ENCODE measurements around the gene PPP1R3G. TPM values are rescaled to one million over a fixed set of nuclear protein-coding genes. Genes with fewer than 3 reads are reported as not detected.

Gene PPP1R3G
- polyA plus RNA-seq, 2 of the 4 experiments (the other 2 are of a cell fraction): 0.21 to 0.72 TPM

- no peaks in the 10 kb centered on the region for H3K4me1 ChIP-seq
- FAIRE-seq (no peak), DNase-seq (ENCODE audit: low read depth in 1 of 2, low spot score in 1 of 2) (no peak), ATAC-seq (no peak)
- no peak overlapping the region for H3K4me3 ChIP-seq
- H3K9me3 ChIP-seq: peaks cover 18% of the 10 kb centered on the region; the same call in 2 of the 3 replicates
- H3K4me2 ChIP-seq: no peak overlapping the region
- ChIA-PET POLR2A (no interaction called here), CTCF (interaction anchor here (0.8 to 2.1 kb wide), 3 partner anchors 10 to 42 kb away, joined by 3 to 5 read pairs (median 4); partner anchors contain the start of gene RPP40)
- H3K27ac ChIP-seq: no peak overlapping the region
- 89% methylated on average over 7 of the region's 9 CpGs for WGBS (ENCODE audit: missing lambda C conversion rate)
- TF ChIP-seq CEBPB (IDR thresholded peaks at IDR 0.05) (no peak), USF2 (IDR thresholded peaks at IDR 0.05) (no peak), ZC3H11A (IDR thresholded peaks at IDR 0.05) (no peak), TP53 (CRISPR knock-in tag; IDR thresholded peaks at IDR 0.05) (no peak), TFCP2L1 (CRISPR knock-in tag; IDR thresholded peaks at IDR 0.05) (no peak), FOXS1 (CRISPR knock-in tag; IDR thresholded peaks at IDR 0.05) (no peak), JUN (IDR thresholded peaks at IDR 0.05) (no peak), MYC (IDR thresholded peaks at IDR 0.05; ENCODE audit: borderline replicate concordance, low read length) (no peak), RFX5 (IDR thresholded peaks at IDR 0.05) (no peak), CHD2 (IDR thresholded peaks at IDR 0.05; ENCODE audit: low read length, partially characterized antibody) (no peak), SREBF2 (IDR thresholded peaks at IDR 0.05) (no peak), ZSCAN20 (CRISPR knock-in tag; IDR thresholded peaks at IDR 0.05) (no peak)
- TF ChIP-seq, protein P1, sequence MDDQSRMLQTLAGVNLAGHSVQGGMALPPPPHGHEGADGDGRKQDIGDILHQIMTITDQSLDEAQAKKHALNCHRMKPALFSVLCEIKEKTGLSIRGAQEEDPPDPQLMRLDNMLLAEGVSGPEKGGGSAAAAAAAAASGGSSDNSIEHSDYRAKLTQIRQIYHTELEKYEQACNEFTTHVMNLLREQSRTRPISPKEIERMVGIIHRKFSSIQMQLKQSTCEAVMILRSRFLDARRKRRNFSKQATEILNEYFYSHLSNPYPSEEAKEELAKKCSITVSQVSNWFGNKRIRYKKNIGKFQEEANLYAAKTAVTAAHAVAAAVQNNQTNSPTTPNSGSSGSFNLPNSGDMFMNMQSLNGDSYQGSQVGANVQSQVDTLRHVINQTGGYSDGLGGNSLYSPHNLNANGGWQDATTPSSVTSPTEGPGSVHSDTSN (IDR thresholded peaks at IDR 0.05): no peak
These were observed 38.7 kb upstream of the PPP1R3G start for GRCh38 chr6:5046430-5046829.

DNA sequence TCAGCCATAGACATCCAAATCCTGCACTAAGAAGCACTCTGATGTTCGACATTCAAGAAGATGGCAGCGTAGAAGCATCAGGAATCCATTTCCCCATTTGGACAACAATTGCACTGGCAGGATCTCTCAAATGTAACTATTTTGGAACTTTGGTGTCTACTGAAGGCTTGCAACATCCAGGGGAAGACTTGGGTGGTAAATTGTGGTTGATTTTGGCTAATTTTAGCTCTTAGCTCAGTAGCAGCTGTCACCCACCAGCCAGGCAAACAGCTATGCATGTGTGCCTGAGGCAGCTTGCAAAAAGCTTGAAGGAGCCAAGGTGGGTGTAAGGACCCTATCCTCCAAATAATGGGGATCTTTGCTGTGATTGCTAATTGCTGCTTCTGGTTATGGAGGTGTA is 35.1 kb upstream of the PPP1R3G start:
- no peak for DNase-seq (ENCODE audit: low read depth in 1 of 2, low spot score in 1 of 2)
- CTCF ChIA-PET: no interaction called here
- Histone ChIP-seq H3K9me3 (peaks cover 21% of the 10 kb centered on the region; the same call in 2 of the 3 replicates), H3K4me3 (no peak overlapping the region), H3K4me1 (no peaks in the 10 kb centered on the region), H3K4me2 (no peak overlapping the region), H3K27ac (no peak overlapping the region)
- POLR2A ChIA-PET: no interaction called here
- ATAC-seq: no peak
- 33% methylated on average over 2 of the region's 2 CpGs for WGBS (ENCODE audit: missing lambda C conversion rate)
- no peak for FAIRE-seq
- TF ChIP-seq NR3C1 (IDR thresholded peaks at IDR 0.05) (no peak), MAZ (IDR thresholded peaks at IDR 0.05; ENCODE audit: borderline replicate concordance, low read depth, low read length) (no peak), CHD4 (IDR thresholded peaks at IDR 0.05; ENCODE audit: borderline replicate concordance) (no peak), NPAS2 (CRISPR knock-in tag; IDR thresholded peaks at IDR 0.05; ENCODE audit: borderline replicate concordance) (no peak)

DNA sequence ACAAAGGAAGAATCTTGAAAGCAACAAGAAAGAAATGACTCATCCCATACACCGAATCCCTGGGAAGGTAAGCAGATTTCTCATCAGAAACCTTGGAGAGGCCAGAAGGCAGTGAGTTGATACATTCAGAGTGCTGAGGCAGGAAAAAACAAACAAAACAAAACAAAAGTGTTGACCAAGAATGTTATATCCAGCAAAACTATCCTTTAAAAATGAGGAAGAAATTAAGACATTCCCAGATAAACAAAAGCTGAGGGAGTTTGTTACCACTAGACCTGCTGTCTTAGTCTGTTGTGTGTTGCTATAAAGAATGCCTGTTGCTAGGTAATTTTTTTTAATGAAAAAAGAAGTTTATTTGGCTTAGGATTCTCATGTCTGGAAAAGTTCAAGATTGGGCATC is 33.7 kb upstream of the PPP1R3G start:
- H3K4me2 ChIP-seq: no peak overlapping the region
- ATAC-seq (no peak), FAIRE-seq (no peak), DNase-seq (ENCODE audit: low read depth in 1 of 2, low spot score in 1 of 2) (no peak)
- H3K9me3 ChIP-seq: peaks cover 21% of the 10 kb centered on the region; the same call in 2 of the 3 replicates
- TF ChIP-seq EHF (CRISPR knock-in tag; IDR thresholded peaks at IDR 0.05): no peak
- ChIA-PET CTCF (no interaction called here), POLR2A (no interaction called here)
- H3K4me1 ChIP-seq: no peaks in the 10 kb centered on the region
- no peak overlapping the region for H3K4me3 ChIP-seq
- 0% methylated on average over 1 of the region's 1 CpG for WGBS (ENCODE audit: missing lambda C conversion rate)
- H3K27ac ChIP-seq: no peak overlapping the region

DNA sequence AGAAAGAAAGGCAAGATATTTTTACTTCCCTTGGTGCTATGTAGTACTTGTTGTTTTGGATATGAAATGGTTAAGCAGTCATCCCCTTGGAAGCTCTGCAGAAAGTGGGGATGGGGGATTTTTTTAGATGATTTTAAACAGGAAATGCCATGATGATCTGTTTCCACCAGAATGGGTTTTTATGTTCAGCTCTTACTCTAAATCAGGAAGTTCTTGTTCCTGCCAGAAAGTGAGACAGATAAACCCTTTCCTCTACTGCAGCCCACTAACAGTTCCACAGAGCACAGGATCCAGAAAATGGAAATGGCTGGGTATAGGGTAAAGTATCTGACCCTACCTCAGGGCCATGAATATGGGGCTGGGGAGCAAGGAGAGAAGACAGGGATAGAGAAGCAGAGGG is 32.1 kb upstream of the PPP1R3G start:
- ATAC-seq: no peak
- Histone ChIP-seq H3K4me1 (no peaks in the 10 kb centered on the region), H3K4me2 (no peak overlapping the region), H3K9me3 (peaks cover 21% of the 10 kb centered on the region; the same call in 2 of the 3 replicates), H3K4me3 (no peak overlapping the region), H3K27ac (no peak overlapping the region)
- FAIRE-seq: no peak
- ChIA-PET POLR2A (no interaction called here), CTCF (no interaction called here)
- DNase-seq (ENCODE audit: low read depth in 1 of 2, low spot score in 1 of 2): no peak
- no peak for TF ChIP-seq ZFP36 (IDR thresholded peaks at IDR 0.05; ENCODE audit: borderline replicate concordance, partially characterized antibody)
- TF ChIP-seq PHF8 (IDR thresholded peaks at IDR 0.05; ENCODE audit: borderline replicate concordance, low read depth): no peak
- no peak for TF ChIP-seq BCL3 (IDR thresholded peaks at IDR 0.05)
- no peak for TF ChIP-seq ZC3H11A (IDR thresholded peaks at IDR 0.05)
- TF ChIP-seq HOXB13 (CRISPR knock-in tag; IDR thresholded peaks at IDR 0.05; ENCODE audit: low read depth): no peak
- no peak for TF ChIP-seq FOSB (CRISPR knock-in tag; IDR thresholded peaks at IDR 0.05)
- no peak for TF ChIP-seq KDM5A (IDR thresholded peaks at IDR 0.05)
- TF ChIP-seq RFX5 (IDR thresholded peaks at IDR 0.05): no peak
- TF ChIP-seq, protein P2, sequence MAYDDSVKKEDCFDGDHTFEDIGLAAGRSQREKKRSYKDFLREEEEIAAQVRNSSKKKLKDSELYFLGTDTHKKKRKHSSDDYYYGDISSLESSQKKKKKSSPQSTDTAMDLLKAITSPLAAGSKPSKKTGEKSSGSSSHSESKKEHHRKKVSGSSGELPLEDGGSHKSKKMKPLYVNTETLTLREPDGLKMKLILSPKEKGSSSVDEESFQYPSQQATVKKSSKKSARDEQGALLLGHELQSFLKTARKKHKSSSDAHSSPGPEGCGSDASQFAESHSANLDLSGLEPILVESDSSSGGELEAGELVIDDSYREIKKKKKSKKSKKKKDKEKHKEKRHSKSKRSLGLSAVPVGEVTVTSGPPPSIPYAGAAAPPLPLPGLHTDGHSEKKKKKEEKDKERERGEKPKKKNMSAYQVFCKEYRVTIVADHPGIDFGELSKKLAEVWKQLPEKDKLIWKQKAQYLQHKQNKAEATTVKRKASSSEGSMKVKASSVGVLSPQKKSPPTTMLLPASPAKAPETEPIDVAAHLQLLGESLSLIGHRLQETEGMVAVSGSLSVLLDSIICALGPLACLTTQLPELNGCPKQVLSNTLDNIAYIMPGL (CRISPR knock-in tag; IDR thresholded peaks at IDR 0.05; ENCODE audit: borderline replicate concordance): no peak
- TF ChIP-seq, protein P1 (IDR thresholded peaks at IDR 0.05): no peak
- no peak for TF ChIP-seq EP300 (IDR thresholded peaks at IDR 0.05)
- no peak for TF ChIP-seq RAD21 (conservative IDR thresholded peaks at IDR 0.05 in 1 of 2, IDR thresholded peaks at IDR 0.05 in 1 of 2)
- no peak for TF ChIP-seq NR3C1 (IDR thresholded peaks at IDR 0.05)
- TF ChIP-seq SREBF2 (IDR thresholded peaks at IDR 0.05): no peak
